WTC11 (cell line): ENCODE measurements around the gene SCIN. TPM values are rescaled to one million over a fixed set of nuclear protein-coding genes. Genes with fewer than 3 reads are reported as not detected.

ENCODE experiments used
- ATAC-seq: fragments of 200-7000 bp; cut with Tn5 transposase; 2 replicates; pipeline ENCODE4 v1.10.0; 2021; ENCODE audit warnings: mild to moderate bottlenecking, moderate library complexity
- CTCF ChIA-PET: fragments of 300-600 bp; sonication (Branson Sonifier 250); formaldehyde crosslinking; loops from one replicate; lab custom pipeline; 2021; ENCODE audit warnings: antibody characterized with exemption; lab: Charles Lee
- POLR2A ChIA-PET: fragments of 350-600 bp; sonication (Branson Sonifier 250); formaldehyde crosslinking; loops from one replicate; lab custom pipeline; 2021; ENCODE audit warnings: antibody characterized with exemption; lab: Charles Lee
- DNase-seq: peaks from one replicate; pipeline ENCODE4 v3.0.0; 2021; ENCODE audit warnings: low spot score
- H3K27ac Mint-ChIP-seq: 2 replicates; pipeline ENCODE4 v1.8.0; 2021; ENCODE audit warnings: mixed read lengths
- H3K27me3 Mint-ChIP-seq: 2 replicates; pipeline ENCODE4 v1.8.0; 2021; ENCODE audit warnings: low read depth, mild to moderate bottlenecking, moderate library complexity, mixed read lengths
- H3K36me3 Mint-ChIP-seq: 2 replicates; pipeline ENCODE4 v1.8.0; 2021; ENCODE audit warnings: mixed read lengths
- H3K4me1 Mint-ChIP-seq: 2 replicates; pipeline ENCODE4 v1.8.0; 2022; ENCODE audit warnings: mixed read lengths
- H3K4me3 Mint-ChIP-seq: 2 replicates; pipeline ENCODE4 v1.8.0; 2021; ENCODE audit warnings: mild to moderate bottlenecking, moderate library complexity, mixed read lengths
- H3K9me3 Mint-ChIP-seq: 2 replicates; pipeline ENCODE4 v1.8.0; 2021; ENCODE audit warnings: mixed read lengths
- EMX1 ChIP-seq: fragments of 250-450 bp; sonication (Bioruptor Pico); IDR thresholded peaks from 2 replicates; pipeline ENCODE4 v1.8.0; 2021; ENCODE audit warnings: mild to moderate bottlenecking
- ETV6 ChIP-seq: sonication (generic); formaldehyde crosslinking; IDR thresholded peaks from 2 replicates; pipeline ENCODE4 v1.8.1; 2022; ENCODE audit warnings: mild to moderate bottlenecking, missing genetic modification reagents
- GABPB1 ChIP-seq: sonication (generic); formaldehyde crosslinking; IDR thresholded peaks from 2 replicates; pipeline ENCODE4 v1.8.1; 2023; ENCODE audit warnings: mild to moderate bottlenecking, missing genetic modification reagents
- HMGA2 ChIP-seq: fragments of 250-450 bp; sonication (Bioruptor Pico); IDR thresholded peaks from 2 replicates; pipeline ENCODE4 v1.4.0; 2021; ENCODE audit warnings: mild to moderate bottlenecking, moderate library complexity
- MXD4 ChIP-seq: fragments of 250-450 bp; sonication (Bioruptor Pico); IDR thresholded peaks from 2 replicates; pipeline ENCODE4 v1.8.0; 2021; ENCODE audit warnings: mild to moderate bottlenecking, moderate library complexity, borderline replicate concordance
- MYBL2 ChIP-seq: sonication (generic); formaldehyde crosslinking; IDR thresholded peaks from 2 replicates; pipeline ENCODE4 v1.8.1; 2023; ENCODE audit warnings: mild to moderate bottlenecking, moderate library complexity, missing genetic modification reagents
- NFATC4 ChIP-seq: fragments of 250-450 bp; sonication (Bioruptor Pico); IDR thresholded peaks from 2 replicates; pipeline ENCODE4 v1.9.0; 2021; ENCODE audit warnings: mild to moderate bottlenecking
- NR2C2 ChIP-seq: sonication (generic); formaldehyde crosslinking; IDR thresholded peaks from 2 replicates; pipeline ENCODE4 v1.8.0; 2022; ENCODE audit warnings: mild to moderate bottlenecking, missing genetic modification reagents
- PRRX2 ChIP-seq: fragments of 250-450 bp; sonication (Bioruptor Pico); IDR thresholded peaks from 2 replicates; pipeline ENCODE4 v1.8.0; 2021; ENCODE audit warnings: mild to moderate bottlenecking
- ZNF138 ChIP-seq: sonication (generic); formaldehyde crosslinking; conservative IDR thresholded peaks from 2 replicates; pipeline ENCODE4 v1.8.1; 2022; ENCODE audit warnings: mild to moderate bottlenecking, moderate library complexity, missing genetic modification reagents
- ZNF263 ChIP-seq: sonication (generic); formaldehyde crosslinking; IDR thresholded peaks from 2 replicates; pipeline ENCODE4 v1.8.1; 2022; ENCODE audit warnings: low read depth, mild to moderate bottlenecking, moderate library complexity, missing genetic modification reagents
- ZNF317 ChIP-seq: sonication (generic); formaldehyde crosslinking; IDR thresholded peaks from 2 replicates; pipeline ENCODE4 v1.8.1; 2023; ENCODE audit warnings: low read depth, mild to moderate bottlenecking, moderate library complexity, missing genetic modification reagents, borderline replicate concordance
- ZNF396 ChIP-seq: fragments of 250-450 bp; sonication (Bioruptor Pico); IDR thresholded peaks from 2 replicates; pipeline ENCODE4 v1.8.0; 2021; ENCODE audit warnings: mild to moderate bottlenecking, moderate library complexity, borderline replicate concordance
- ZNF671 ChIP-seq: fragments of 250-450 bp; sonication (Bioruptor Pico); IDR thresholded peaks from 2 replicates; pipeline ENCODE4 v1.8.0; 2021; ENCODE audit warnings: mild to moderate bottlenecking
- total RNA-seq: library from RNA; stranded (reverse); gene quantifications from 3 replicates; pipeline ENCODE4 v1.2.3, GENCODE V29; 2021
- TF ChIP-seq, protein P1 (sequence below): fragments of 250-450 bp; sonication (Bioruptor Pico); conservative IDR thresholded peaks from 2 replicates; pipeline ENCODE4 v1.9.0; 2021; ENCODE audit warnings: mild to moderate bottlenecking
- TF ChIP-seq, protein P2 (sequence below): fragments of 250-450 bp; sonication (Bioruptor Pico); IDR thresholded peaks from 2 replicates; pipeline ENCODE4 v1.9.0; 2021; ENCODE audit warnings: mild to moderate bottlenecking
- TF ChIP-seq, protein P3 (sequence below): sonication (generic); formaldehyde crosslinking; IDR thresholded peaks from 2 replicates; pipeline ENCODE4 v1.8.1; 2022; ENCODE audit warnings: mild to moderate bottlenecking, missing genetic modification reagents, moderate library complexity, borderline replicate concordance
- TF ChIP-seq, protein P4 (sequence below): sonication (generic); formaldehyde crosslinking; IDR thresholded peaks from 2 replicates; pipeline ENCODE4 v1.8.1; 2023; ENCODE audit warnings: mild to moderate bottlenecking, missing genetic modification reagents
- TF ChIP-seq, protein P5 (sequence below): sonication (generic); formaldehyde crosslinking; IDR thresholded peaks from 2 replicates; pipeline ENCODE4 v1.8.0; 2022; ENCODE audit warnings: missing genetic modification reagents
- TF ChIP-seq, protein P6 (sequence below): sonication (generic); formaldehyde crosslinking; IDR thresholded peaks from 2 replicates; pipeline ENCODE4 v1.8.0; 2022; ENCODE audit warnings: mild to moderate bottlenecking, missing genetic modification reagents
- TF ChIP-seq, protein P7 (sequence below): fragments of 250-450 bp; sonication (Bioruptor Pico); IDR thresholded peaks from 2 replicates; pipeline ENCODE4 v1.9.0; 2021; ENCODE audit warnings: moderate library complexity, mild to moderate bottlenecking, inconsistent platforms, borderline replicate concordance
- TF ChIP-seq, protein P8 (sequence below): sonication (generic); formaldehyde crosslinking; IDR thresholded peaks from 2 replicates; pipeline ENCODE4 v1.8.1; 2022; ENCODE audit warnings: low read depth, missing genetic modification reagents, borderline replicate concordance

SCIN gene
- total RNA-seq, 1 experiment from 2014 or later = 0.98 TPM

DNA sequence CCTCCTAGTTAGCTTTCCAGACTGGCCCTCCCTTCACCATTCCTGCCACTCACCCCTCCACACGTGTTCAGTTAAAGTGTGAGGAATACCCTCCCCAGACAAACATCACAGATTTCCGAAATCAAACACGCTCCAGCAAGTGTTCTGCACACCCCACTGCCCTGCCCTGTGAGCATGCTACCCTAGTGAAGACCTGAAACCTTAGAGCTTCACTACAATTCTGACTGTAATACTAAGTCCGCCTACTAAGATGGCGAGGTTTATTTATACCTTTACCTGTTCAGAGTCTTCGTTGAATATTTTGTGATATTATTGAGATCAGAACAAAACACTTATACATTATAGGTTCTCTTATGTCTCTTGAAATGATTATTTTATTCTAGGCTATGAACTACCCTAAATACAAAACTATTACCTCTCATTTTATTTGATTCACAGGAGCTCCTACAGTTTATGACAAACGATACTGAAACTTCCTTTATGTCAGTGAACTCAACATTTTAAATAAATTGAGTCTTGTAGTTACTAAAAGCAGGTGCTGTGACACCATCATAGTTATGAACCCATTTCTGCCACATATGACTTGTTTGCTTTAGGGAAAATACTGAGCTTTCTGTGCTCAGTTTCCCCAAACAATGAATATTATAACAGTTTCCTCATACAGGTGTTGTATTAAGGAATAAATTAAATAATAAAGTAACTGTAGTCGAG lies 8.6 kb downstream of the SCIN start (continued):
- TF ChIP-seq, protein P1, sequence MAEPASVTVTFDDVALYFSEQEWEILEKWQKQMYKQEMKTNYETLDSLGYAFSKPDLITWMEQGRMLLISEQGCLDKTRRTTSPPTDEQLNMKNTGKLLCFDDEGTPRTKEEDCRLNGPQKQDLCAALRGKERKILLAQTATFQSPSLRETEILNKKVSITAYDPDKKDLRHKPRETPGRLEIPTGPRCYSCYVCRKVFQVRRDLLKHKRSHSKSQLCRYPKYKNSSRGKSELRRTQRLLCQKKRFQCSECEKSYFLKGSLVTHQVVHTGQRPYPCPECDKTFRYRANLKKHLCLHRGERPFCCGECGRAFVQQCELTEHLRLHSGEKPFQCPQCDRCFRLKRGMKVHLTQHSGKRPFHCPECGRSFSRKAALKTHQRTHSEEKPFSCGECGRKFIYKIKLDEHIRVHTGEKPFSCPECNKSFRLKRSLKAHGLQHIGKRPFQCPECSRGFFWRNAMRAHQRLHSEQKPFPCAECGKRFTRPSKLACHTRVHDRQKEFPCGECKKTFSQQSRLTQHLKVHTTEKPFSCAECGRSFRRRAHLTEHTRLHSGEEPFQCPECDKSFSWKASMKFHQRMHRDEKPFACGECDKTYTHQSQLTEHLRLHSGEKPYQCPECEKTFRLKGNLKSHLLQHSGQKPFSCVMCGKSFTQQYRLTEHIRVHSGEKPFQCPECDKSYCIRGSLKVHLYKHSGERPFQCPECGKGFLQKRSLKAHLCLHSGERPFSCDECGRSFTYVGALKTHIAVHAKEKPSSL (CRISPR knock-in tag) = no peak
- no peak for TF ChIP-seq MXD4 (CRISPR knock-in tag)

DNA sequence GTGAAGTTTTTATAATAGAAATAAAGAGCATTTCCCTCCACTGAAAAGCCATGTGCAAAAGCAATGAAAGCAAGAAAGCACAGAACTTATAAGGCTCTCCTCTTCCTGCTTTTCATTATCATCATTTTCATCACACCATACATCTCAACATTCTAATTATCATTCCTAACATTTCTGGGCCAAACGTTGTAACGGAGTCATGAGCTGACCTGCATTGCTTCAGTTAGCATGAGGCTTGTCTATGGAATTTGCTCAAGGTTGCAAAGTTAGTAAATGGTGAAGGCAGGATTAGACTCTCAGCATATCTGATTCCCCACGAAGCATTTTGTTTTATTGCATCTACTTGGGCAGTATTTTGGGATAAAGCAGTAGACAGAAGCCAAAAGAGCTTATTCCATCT lies 11.4 kb downstream of the SCIN start:
- Mint-ChIP-seq H3K27me3 (no peaks in the 10 kb centered on the region), H3K4me1 (no peaks in the 10 kb centered on the region), H3K36me3 (no peaks in the 10 kb centered on the region), H3K4me3 (no peak overlapping the region), H3K27ac (no peak overlapping the region), H3K9me3 (no peaks in the 10 kb centered on the region)
- TF ChIP-seq, protein P2, sequence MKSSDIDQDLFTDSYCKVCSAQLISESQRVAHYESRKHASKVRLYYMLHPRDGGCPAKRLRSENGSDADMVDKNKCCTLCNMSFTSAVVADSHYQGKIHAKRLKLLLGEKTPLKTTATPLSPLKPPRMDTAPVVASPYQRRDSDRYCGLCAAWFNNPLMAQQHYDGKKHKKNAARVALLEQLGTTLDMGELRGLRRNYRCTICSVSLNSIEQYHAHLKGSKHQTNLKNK (CRISPR knock-in tag) = no peak
- TF ChIP-seq NR2C2 = no peak
- no peak for TF ChIP-seq MYBL2
- TF ChIP-seq ZNF263 (CRISPR knock-in tag) = no peak
- TF ChIP-seq, protein P3, sequence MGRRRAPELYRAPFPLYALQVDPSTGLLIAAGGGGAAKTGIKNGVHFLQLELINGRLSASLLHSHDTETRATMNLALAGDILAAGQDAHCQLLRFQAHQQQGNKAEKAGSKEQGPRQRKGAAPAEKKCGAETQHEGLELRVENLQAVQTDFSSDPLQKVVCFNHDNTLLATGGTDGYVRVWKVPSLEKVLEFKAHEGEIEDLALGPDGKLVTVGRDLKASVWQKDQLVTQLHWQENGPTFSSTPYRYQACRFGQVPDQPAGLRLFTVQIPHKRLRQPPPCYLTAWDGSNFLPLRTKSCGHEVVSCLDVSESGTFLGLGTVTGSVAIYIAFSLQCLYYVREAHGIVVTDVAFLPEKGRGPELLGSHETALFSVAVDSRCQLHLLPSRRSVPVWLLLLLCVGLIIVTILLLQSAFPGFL (CRISPR knock-in tag) = no peak
- TF ChIP-seq PRRX2 = no peak
- TF ChIP-seq, protein P4, sequence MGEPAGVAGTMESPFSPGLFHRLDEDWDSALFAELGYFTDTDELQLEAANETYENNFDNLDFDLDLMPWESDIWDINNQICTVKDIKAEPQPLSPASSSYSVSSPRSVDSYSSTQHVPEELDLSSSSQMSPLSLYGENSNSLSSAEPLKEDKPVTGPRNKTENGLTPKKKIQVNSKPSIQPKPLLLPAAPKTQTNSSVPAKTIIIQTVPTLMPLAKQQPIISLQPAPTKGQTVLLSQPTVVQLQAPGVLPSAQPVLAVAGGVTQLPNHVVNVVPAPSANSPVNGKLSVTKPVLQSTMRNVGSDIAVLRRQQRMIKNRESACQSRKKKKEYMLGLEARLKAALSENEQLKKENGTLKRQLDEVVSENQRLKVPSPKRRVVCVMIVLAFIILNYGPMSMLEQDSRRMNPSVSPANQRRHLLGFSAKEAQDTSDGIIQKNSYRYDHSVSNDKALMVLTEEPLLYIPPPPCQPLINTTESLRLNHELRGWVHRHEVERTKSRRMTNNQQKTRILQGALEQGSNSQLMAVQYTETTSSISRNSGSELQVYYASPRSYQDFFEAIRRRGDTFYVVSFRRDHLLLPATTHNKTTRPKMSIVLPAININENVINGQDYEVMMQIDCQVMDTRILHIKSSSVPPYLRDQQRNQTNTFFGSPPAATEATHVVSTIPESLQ (CRISPR knock-in tag) = no peak
- TF ChIP-seq ZNF396 = no peak
- ATAC-seq (no peak), DNase-seq (no peak)
- ChIA-PET CTCF (no interaction called here), POLR2A (no interaction called here)

DNA sequence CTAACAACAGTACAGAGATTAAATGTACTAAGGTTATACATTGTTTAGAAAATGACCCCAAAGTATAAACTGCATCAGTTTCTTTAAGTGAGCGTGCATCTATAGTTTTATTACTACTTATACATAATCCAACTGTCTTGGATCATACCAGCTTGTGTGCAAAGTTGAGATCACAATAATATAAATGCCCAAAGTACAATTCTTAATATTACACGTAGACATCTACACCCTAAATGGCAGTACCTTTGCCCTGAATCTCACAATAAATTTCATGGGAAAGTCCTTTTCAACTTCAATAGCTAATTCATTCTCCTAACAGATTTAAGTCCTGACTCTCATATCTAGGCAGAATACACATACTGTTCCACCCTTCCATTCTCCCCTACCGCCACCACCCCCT lies 11.8 kb downstream of the SCIN start:
- ATAC-seq (no peak), DNase-seq (no peak)
- Mint-ChIP-seq H3K36me3 (no peaks in the 10 kb centered on the region), H3K9me3 (no peaks in the 10 kb centered on the region), H3K4me1 (no peaks in the 10 kb centered on the region), H3K4me3 (no peak overlapping the region), H3K27ac (no peak overlapping the region), H3K27me3 (no peaks in the 10 kb centered on the region)
- CTCF ChIA-PET = no interaction called here
- POLR2A ChIA-PET = no interaction called here
- TF ChIP-seq ZNF138 (CRISPR knock-in tag) (no peak), GABPB1 (CRISPR knock-in tag) (no peak), ZNF317 (no peak), ETV6 (CRISPR knock-in tag) (no peak), ZNF671 (CRISPR knock-in tag) (no peak), HMGA2 (CRISPR knock-in tag) (no peak), EMX1 (no peak), NFATC4 (no peak)
- TF ChIP-seq, protein P5, sequence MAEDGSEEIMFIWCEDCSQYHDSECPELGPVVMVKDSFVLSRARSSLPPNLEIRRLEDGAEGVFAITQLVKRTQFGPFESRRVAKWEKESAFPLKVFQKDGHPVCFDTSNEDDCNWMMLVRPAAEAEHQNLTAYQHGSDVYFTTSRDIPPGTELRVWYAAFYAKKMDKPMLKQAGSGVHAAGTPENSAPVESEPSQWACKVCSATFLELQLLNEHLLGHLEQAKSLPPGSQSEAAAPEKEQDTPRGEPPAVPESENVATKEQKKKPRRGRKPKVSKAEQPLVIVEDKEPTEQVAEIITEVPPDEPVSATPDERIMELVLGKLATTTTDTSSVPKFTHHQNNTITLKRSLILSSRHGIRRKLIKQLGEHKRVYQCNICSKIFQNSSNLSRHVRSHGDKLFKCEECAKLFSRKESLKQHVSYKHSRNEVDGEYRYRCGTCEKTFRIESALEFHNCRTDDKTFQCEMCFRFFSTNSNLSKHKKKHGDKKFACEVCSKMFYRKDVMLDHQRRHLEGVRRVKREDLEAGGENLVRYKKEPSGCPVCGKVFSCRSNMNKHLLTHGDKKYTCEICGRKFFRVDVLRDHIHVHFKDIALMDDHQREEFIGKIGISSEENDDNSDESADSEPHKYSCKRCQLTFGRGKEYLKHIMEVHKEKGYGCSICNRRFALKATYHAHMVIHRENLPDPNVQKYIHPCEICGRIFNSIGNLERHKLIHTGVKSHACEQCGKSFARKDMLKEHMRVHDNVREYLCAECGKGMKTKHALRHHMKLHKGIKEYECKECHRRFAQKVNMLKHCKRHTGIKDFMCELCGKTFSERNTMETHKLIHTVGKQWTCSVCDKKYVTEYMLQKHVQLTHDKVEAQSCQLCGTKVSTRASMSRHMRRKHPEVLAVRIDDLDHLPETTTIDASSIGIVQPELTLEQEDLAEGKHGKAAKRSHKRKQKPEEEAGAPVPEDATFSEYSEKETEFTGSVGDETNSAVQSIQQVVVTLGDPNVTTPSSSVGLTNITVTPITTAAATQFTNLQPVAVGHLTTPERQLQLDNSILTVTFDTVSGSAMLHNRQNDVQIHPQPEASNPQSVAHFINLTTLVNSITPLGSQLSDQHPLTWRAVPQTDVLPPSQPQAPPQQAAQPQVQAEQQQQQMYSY = no peak
- TF ChIP-seq, protein P6, sequence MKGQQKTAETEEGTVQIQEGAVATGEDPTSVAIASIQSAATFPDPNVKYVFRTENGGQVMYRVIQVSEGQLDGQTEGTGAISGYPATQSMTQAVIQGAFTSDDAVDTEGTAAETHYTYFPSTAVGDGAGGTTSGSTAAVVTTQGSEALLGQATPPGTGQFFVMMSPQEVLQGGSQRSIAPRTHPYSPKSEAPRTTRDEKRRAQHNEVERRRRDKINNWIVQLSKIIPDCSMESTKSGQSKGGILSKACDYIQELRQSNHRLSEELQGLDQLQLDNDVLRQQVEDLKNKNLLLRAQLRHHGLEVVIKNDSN = no peak
- TF ChIP-seq, protein P7, sequence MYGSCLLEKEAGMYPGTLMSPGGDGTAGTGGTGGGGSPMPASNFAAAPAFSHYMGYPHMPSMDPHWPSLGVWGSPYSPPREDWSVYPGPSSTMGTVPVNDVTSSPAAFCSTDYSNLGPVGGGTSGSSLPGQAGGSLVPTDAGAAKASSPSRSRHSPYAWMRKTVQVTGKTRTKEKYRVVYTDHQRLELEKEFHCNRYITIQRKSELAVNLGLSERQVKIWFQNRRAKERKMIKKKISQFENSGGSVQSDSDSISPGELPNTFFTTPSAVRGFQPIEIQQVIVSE (CRISPR knock-in tag) = no peak
- TF ChIP-seq, protein P8, sequence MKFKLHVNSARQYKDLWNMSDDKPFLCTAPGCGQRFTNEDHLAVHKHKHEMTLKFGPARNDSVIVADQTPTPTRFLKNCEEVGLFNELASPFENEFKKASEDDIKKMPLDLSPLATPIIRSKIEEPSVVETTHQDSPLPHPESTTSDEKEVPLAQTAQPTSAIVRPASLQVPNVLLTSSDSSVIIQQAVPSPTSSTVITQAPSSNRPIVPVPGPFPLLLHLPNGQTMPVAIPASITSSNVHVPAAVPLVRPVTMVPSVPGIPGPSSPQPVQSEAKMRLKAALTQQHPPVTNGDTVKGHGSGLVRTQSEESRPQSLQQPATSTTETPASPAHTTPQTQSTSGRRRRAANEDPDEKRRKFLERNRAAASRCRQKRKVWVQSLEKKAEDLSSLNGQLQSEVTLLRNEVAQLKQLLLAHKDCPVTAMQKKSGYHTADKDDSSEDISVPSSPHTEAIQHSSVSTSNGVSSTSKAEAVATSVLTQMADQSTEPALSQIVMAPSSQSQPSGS = no peak
